Kidney (tissue), 14 donors: ENCODE results near the gene RPRD2. TPM values are rescaled to one million over a fixed set of nuclear protein-coding genes. Genes with fewer than 3 reads are reported as not detected.
A peak's percentile ranks its signal among the peaks of the same experiment; 100 is the strongest.

ENCODE experiments used
- DNase-seq, 5 donors: peaks; one replicate each; pipeline ENCODE4 v3.0.0-alpha.2; 2013 to 2020
- FAIRE-seq: peaks from 2 replicates; lab custom pipeline; 2012; peaks lifted over from hg19 to GRCh38; lab: Jason Lieb, UNC
- H3K27ac ChIP-seq, 2 donors: one replicate each; pipeline ENCODE4 v1.7.0; 2013; ENCODE audit warnings: low read depth in 2 of 2, low read length in 2 of 2, inconsistent platforms in 1 of 2
- H3K27me3 ChIP-seq: one replicate; pipeline ENCODE4 v1.7.1; 2013; ENCODE audit warnings: low read length, inconsistent platforms; ENCODE audit not compliant: control insufficient read depth, insufficient read depth
- H3K36me3 ChIP-seq, 3 donors: one replicate each; pipeline versions ENCODE4 v1.7.0 to v1.7.1; 2013; ENCODE audit warnings: low read length in 3 of 3, control low read depth in 1 of 3, inconsistent platforms in 1 of 3; ENCODE audit not compliant: insufficient read depth in 3 of 3, control insufficient read depth in 2 of 3
- H3K4me1 ChIP-seq, 3 donors: one replicate each; pipeline versions ENCODE4 v1.7.0 to v1.7.1; 2013; ENCODE audit warnings: low read length in 3 of 3, inconsistent platforms in 1 of 3, low read depth in 1 of 3; ENCODE audit not compliant: control insufficient read depth in 2 of 3, insufficient read depth in 2 of 3
- H3K4me3 ChIP-seq, 3 donors: one replicate each; pipeline versions ENCODE4 v1.7.0 to v1.8.1; 2013; ENCODE audit warnings: low read length in 3 of 3, control low read depth in 1 of 3, inconsistent platforms in 1 of 3
- H3K9ac ChIP-seq, 3 donors: one replicate each; pipeline versions ENCODE4 v1.7.0 to v1.7.1; 2013; ENCODE audit warnings: low read length in 3 of 3, control low read depth in 1 of 3, inconsistent platforms in 1 of 3
- H3K9me3 ChIP-seq, 3 donors: one replicate each; pipeline versions ENCODE4 v1.7.0 to v1.7.1; 2013; ENCODE audit warnings: low read length in 3 of 3, control low read depth in 1 of 3, inconsistent platforms in 1 of 3; ENCODE audit not compliant: control insufficient read depth in 2 of 3, insufficient read depth in 1 of 3
- intact Hi-C: fragments of 100-400 bp; cut with DNase I; formaldehyde crosslinking; loops from one replicate; pipeline ENCODE4 v1.11.1; 2022
- polyA plus RNA-seq: library from polyadenylated mRNA; stranded (reverse); fragments of 350-450 nt; fragmentation: Illumina TruSeq; extraction: RNeasy Lipid Tissue Mini Kit (QIAGEN cat#74804); gene quantifications from one replicate; pipeline ENCODE4 v1.2.3, GENCODE V29; 2014; ENCODE audit warnings: low read depth, low replicate concordance; ENCODE audit not compliant: insufficient read depth
- total RNA-seq: library from RNA; stranded (reverse); fragmentation: NEBNext Ultra II Directional; extraction: Animal tissue kit (Norgen Biotek cat#: 25700); gene quantifications from one replicate; pipeline ENCODE4 v1.2.1, GENCODE V29; 2021
- TF ChIP-seq, protein P1 (sequence below): IDR thresholded peaks from 3 replicates; pipeline ENCODE4 v1.5.1; 2012; ENCODE audit warnings: mild to moderate bottlenecking, moderate library complexity, borderline replicate concordance; ENCODE audit not compliant: insufficient read depth; ENCODE audit errors: extremely low read depth
- donor health status: control.
- donor health status: control.
- donor health status: control.
- donor health status: control.
- donor health status: control.
- donor health status: DM: yes; HTN: yes; CAD: no.
- donor health status: Normal renal cell carcinoma (clear cell type).

RPRD2 gene
- total and polyA plus RNA-seq, 2 donors from 2014 or later, result 9.1 to 40.4 TPM

DNA sequence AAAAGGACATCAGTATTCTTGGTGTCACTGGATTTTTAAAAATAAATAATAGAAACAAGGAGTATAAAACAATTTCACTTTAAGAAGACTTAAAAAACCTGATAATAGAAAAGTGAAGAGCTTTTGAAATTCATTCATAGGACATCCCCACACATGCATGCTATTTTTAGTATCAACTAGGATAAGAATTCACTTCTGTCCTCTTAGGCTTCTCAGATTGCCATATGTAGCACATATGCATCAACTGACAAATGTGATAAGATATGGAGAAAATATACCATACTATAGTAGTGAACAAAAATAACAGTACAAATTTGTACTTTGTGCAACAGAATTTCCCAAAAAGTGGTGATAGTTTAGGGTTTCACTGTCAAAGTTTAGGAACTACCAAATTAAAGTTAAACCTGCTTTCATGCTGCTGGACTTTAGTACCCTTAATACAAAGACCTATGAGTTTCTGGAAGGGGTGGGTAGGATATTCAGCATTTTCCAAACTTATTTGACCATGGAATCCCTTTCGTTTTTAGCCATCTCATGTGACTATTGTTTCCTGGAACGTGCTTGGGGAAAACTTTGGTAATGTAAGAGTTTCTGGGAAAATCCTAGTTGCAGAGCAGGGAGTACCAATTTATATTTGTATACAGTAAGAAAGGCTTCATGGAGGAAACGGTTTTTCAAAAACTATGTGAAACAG is 19.8 kb downstream of the RPRD2 start:
- no peak for FAIRE-seq
- H3K4me1 ChIP-seq, result peaks cover 0 to 17% (median 3%) of the 10 kb centered on the region in 3 donors
- intact Hi-C loops, result no loop called here
- no peak for DNase-seq
- H3K4me3 ChIP-seq, result peak overlapping the region in 1 of 3 donors; percentile 19
- TF ChIP-seq, protein P1, sequence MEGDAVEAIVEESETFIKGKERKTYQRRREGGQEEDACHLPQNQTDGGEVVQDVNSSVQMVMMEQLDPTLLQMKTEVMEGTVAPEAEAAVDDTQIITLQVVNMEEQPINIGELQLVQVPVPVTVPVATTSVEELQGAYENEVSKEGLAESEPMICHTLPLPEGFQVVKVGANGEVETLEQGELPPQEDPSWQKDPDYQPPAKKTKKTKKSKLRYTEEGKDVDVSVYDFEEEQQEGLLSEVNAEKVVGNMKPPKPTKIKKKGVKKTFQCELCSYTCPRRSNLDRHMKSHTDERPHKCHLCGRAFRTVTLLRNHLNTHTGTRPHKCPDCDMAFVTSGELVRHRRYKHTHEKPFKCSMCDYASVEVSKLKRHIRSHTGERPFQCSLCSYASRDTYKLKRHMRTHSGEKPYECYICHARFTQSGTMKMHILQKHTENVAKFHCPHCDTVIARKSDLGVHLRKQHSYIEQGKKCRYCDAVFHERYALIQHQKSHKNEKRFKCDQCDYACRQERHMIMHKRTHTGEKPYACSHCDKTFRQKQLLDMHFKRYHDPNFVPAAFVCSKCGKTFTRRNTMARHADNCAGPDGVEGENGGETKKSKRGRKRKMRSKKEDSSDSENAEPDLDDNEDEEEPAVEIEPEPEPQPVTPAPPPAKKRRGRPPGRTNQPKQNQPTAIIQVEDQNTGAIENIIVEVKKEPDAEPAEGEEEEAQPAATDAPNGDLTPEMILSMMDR, result no peak
- no peaks in the 10 kb centered on the region for H3K36me3 ChIP-seq
- peak overlapping the region in 1 of 3 donors; percentile 31 for H3K9ac ChIP-seq
- peak overlapping the region in 1 of 2 donors; percentile 60 for H3K27ac ChIP-seq
- no peaks in the 10 kb centered on the region for H3K9me3 ChIP-seq
- H3K27me3 ChIP-seq, result no peaks in the 10 kb centered on the region

DNA sequence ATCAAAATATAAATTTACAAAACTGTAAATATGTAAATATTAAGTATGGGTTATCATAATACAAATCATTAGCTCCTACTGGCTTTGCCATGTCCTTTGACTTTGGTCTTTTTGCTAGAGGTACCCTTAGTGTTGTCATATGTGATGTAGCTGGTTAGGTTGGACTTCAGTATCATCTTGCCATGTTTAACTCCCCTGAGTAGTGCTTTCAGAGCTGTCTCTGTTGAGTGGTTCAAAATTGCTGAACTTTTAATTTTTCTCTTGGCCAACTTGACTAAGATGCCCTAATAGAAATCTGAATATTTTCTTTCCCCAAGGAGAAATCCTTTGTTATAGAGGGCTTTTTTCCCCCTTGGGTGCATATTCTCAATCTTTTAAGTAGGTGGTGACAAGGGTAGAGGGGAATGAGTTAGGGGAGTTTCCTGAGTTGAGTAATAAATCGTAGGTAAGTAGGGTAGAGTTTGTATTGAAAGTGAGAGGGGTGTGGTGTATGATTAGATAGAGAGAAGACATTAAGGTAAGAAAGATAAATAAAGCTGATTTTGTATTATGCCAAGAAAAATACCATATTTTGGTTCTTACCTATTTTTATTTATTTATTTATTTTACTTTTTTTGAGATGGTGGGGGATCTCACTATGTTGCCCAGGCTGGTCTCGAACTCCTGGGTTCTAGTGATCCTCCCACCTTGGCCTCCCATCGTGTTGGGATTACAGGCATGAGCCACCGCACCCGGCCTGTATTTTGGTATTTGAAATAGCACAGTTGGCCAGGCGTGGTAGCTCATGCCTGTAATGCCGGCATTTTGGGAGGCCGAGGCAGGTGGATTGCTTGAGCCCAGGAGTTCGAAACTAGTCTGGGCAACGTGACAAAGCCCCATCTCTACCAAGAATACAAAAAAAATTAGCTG is 21.8 kb downstream of the RPRD2 start:
- H3K4me1 ChIP-seq, result peaks cover 0 to 17% (median 9%) of the 10 kb centered on the region in 3 donors
- H3K9me3 ChIP-seq, result no peaks in the 10 kb centered on the region
- TF ChIP-seq, protein P1, result no peak
- no peak overlapping the region for H3K9ac ChIP-seq
- H3K36me3 ChIP-seq, result no peaks in the 10 kb centered on the region
- intact Hi-C loops, result no loop called here
- FAIRE-seq, result no peak
- H3K27ac ChIP-seq, result no peak overlapping the region
- DNase-seq, result no peak
- no peak overlapping the region for H3K4me3 ChIP-seq
- H3K27me3 ChIP-seq, result no peaks in the 10 kb centered on the region

DNA sequence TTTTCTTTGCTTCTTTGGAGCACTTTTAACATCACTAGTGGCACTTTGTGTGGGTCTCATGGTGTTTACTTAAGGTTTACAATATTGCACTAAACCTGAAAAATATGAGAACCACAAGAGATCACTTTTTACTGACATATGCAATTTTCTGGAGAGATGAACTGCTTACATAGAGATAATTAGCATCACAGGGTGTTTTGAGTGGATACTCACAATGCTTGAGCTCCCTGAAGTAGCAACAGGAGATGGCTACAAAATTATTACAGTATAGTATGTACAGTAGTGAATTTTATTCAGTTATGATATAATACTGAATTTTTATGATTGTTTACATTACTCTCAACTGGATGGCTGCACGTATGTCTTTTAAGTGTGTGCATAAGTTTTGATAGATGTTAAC is 22.6 kb downstream of the RPRD2 start:
- Histone ChIP-seq H3K9me3 (no peaks in the 10 kb centered on the region), H3K27me3 (no peaks in the 10 kb centered on the region), H3K27ac (peak overlapping the region in 1 of 2 donors; percentile 36), H3K4me1 (peaks cover 0 to 17% (median 9%) of the 10 kb centered on the region in 3 donors), H3K9ac (no peak overlapping the region), H3K4me3 (no peak overlapping the region), H3K36me3 (no peaks in the 10 kb centered on the region)
- intact Hi-C loops, result no loop called here
- DNase-seq (no peak), FAIRE-seq (no peak)
- TF ChIP-seq, protein P1, result no peak
